Fibroblast of lung (primary cell): Measurements from ENCODE around the gene SDHB.

Experiments
- CTCF ChIP-seq, 2 donors: IDR thresholded peaks in 1 of 2; conservative IDR thresholded peaks in 1 of 2; 1 replicate in 1 of 2; 2 replicates in 1 of 2; pipeline ENCODE4 v1.5.1; 2011 to 2012; ENCODE audit warnings: low read length in 2 of 2, control low read depth in 1 of 2, inconsistent platforms in 1 of 2, low read depth in 1 of 2, mild to moderate bottlenecking in 1 of 2
- EZH2 ChIP-seq: IDR thresholded peaks from 2 replicates; pipeline ENCODE4 v1.5.1; 2012; ENCODE audit warnings: low read length, control low read depth, mild to moderate bottlenecking; ENCODE audit errors: missing control alignments

GRCh38 chr1:16981269-16981849, 72.5 kb downstream of the SDHB start:
- no peak for TF ChIP-seq EZH2
- TF ChIP-seq CTCF (conservative IDR thresholded peaks at IDR 0.05 in 1 of 2, IDR thresholded peaks at IDR 0.05 in 1 of 2; ENCODE audit: low read depth in 1 of 2, low read length in 2 of 2): no peak
